H9 (cell line): Measurements from ENCODE around the gene NKX2-2. TPM values are rescaled to one million over a fixed set of nuclear protein-coding genes. Genes with fewer than 3 reads are reported as not detected.

Source experiments
- DNase-seq: peaks from one replicate; pipeline ENCODE4 v3.0.0-alpha.2; 2017
- H2AFZ ChIP-seq: one replicate; pipeline ENCODE4 v1.6.1; 2013; ENCODE audit warnings: mild to moderate bottlenecking, low read length, control low read depth, moderate library complexity
- H2AK5ac ChIP-seq: 2 replicates; pipeline ENCODE4 v1.6.1; 2013; ENCODE audit warnings: low read length, control low read depth, mixed read lengths; ENCODE audit not compliant: insufficient read length
- H2BK120ac ChIP-seq: one replicate; pipeline ENCODE4 v1.6.1; 2013; ENCODE audit warnings: low read depth, mild to moderate bottlenecking, low read length, control low read depth, inconsistent platforms; ENCODE audit not compliant: poor library complexity, severe bottlenecking
- H2BK12ac ChIP-seq: 2 replicates; pipeline ENCODE4 v1.6.1; 2013; ENCODE audit warnings: low read length, control low read depth, mixed read lengths, low read depth; ENCODE audit not compliant: insufficient read length
- H2BK15ac ChIP-seq: 2 replicates; pipeline ENCODE4 v1.6.1; 2013; ENCODE audit warnings: low read depth, low read length, control low read depth
- H2BK20ac ChIP-seq: one replicate; pipeline ENCODE4 v1.6.1; 2013; ENCODE audit warnings: low read depth, mild to moderate bottlenecking, low read length, control low read depth, inconsistent platforms; ENCODE audit not compliant: poor library complexity, severe bottlenecking
- H2BK5ac ChIP-seq: 2 replicates; pipeline ENCODE4 v1.6.1; 2013; ENCODE audit warnings: low read length, control low read depth, mixed read lengths; ENCODE audit not compliant: insufficient read length
- H3K14ac ChIP-seq: 2 replicates; pipeline ENCODE4 v1.6.1; 2013; ENCODE audit warnings: low read length, control low read depth; ENCODE audit not compliant: insufficient read depth
- H3K18ac ChIP-seq: 2 replicates; pipeline ENCODE4 v1.6.1; 2013; ENCODE audit warnings: low read depth, mild to moderate bottlenecking, mixed read lengths, low read length, control low read depth; ENCODE audit not compliant: insufficient read length
- H3K23ac ChIP-seq: 2 replicates; pipeline ENCODE4 v1.6.1; 2013; ENCODE audit warnings: low read length, control low read depth, mixed read lengths, low read depth; ENCODE audit not compliant: insufficient read length
- H3K23me2 ChIP-seq: 2 replicates; pipeline ENCODE4 v1.6.1; 2013; ENCODE audit warnings: low read depth, mild to moderate bottlenecking, mixed read lengths, low read length, control low read depth; ENCODE audit not compliant: insufficient read length, poor library complexity, severe bottlenecking
- H3K27ac ChIP-seq: 2 replicates; pipeline ENCODE4 v1.5.1; 2013; ENCODE audit warnings: low read length, control low read depth, mixed read lengths, low read depth; ENCODE audit not compliant: insufficient read length
- H3K27me3 ChIP-seq: 2 replicates; pipeline ENCODE4 v1.6.1; 2013; ENCODE audit warnings: low read length, control low read depth, inconsistent platforms; ENCODE audit not compliant: insufficient read depth
- H3K4ac ChIP-seq: 2 replicates; pipeline ENCODE4 v1.6.1; 2013; ENCODE audit warnings: low read depth, mild to moderate bottlenecking, control low read depth, inconsistent platforms, low read length, moderate library complexity
- H3K4me1 ChIP-seq: 2 replicates; pipeline ENCODE4 v1.6.1; 2013; ENCODE audit warnings: low read length, control low read depth, inconsistent platforms; ENCODE audit not compliant: insufficient read depth
- H3K4me2 ChIP-seq: 2 replicates; pipeline ENCODE4 v1.6.1; 2013; ENCODE audit warnings: low read length, control low read depth, mixed read lengths; ENCODE audit not compliant: insufficient read length, insufficient read depth
- H3K56ac ChIP-seq: 2 replicates; pipeline ENCODE4 v1.6.1; 2013; ENCODE audit warnings: low read depth, mild to moderate bottlenecking, mixed read lengths, low read length, control low read depth; ENCODE audit not compliant: insufficient read length
- H3K79me1 ChIP-seq: 2 replicates; pipeline ENCODE4 v1.6.1; 2013; ENCODE audit warnings: low read depth, mild to moderate bottlenecking, moderate library complexity, low read length, control low read depth, inconsistent platforms; ENCODE audit not compliant: insufficient read depth, poor library complexity, severe bottlenecking
- H3K79me2 ChIP-seq: 2 replicates; pipeline ENCODE4 v1.6.1; 2013; ENCODE audit warnings: low read length, control low read depth, inconsistent platforms; ENCODE audit not compliant: insufficient read depth
- H3K9ac ChIP-seq: 2 replicates; pipeline ENCODE4 v1.6.1; 2013; ENCODE audit warnings: low read length, control low read depth, mixed read lengths; ENCODE audit not compliant: insufficient read length; ENCODE audit errors: extremely low read depth
- H3K9me3 ChIP-seq: one replicate; pipeline ENCODE4 v1.6.1; 2013; ENCODE audit warnings: low read depth, low read length, inconsistent platforms; ENCODE audit not compliant: control insufficient read depth
- H3T11ph ChIP-seq: one replicate; pipeline ENCODE4 v1.6.1; 2013; ENCODE audit warnings: mild to moderate bottlenecking, low read length, control low read depth, inconsistent platforms
- H4K20me1 ChIP-seq: one replicate; pipeline ENCODE4 v1.6.1; 2013; ENCODE audit not compliant: control insufficient read depth, insufficient read length, insufficient read depth
- H4K5ac ChIP-seq: 2 replicates; pipeline ENCODE4 v1.6.1; 2013; ENCODE audit warnings: low read depth, mild to moderate bottlenecking, mixed read lengths, low read length, control low read depth; ENCODE audit not compliant: insufficient read length
- H4K8ac ChIP-seq: replicated peaks from 2 replicates; pipeline ENCODE4 v1.6.1; 2013; ENCODE audit warnings: low read length, control low read depth, mixed read lengths, low read depth; ENCODE audit not compliant: insufficient read length
- H4K91ac ChIP-seq: 2 replicates; pipeline ENCODE4 v1.6.1; 2013; ENCODE audit warnings: low read depth, mild to moderate bottlenecking, moderate library complexity, mixed read lengths, low read length, control low read depth; ENCODE audit not compliant: insufficient read length
- H3K27ac Mint-ChIP-seq, 3 experiments: 2 replicates in 2 of 3; 3 replicates in 1 of 3; pipeline ENCODE4 v1.8.0; 2020 to 2021; ENCODE audit warnings: mixed read lengths in 3 of 3, mild to moderate bottlenecking in 1 of 3, moderate library complexity in 1 of 3
- H3K27me3 Mint-ChIP-seq: 2 replicates; pipeline ENCODE4 v1.8.0; 2021; ENCODE audit warnings: low read depth, mild to moderate bottlenecking, moderate library complexity, mixed read lengths
- H3K36me3 Mint-ChIP-seq, 3 experiments: 2 replicates in 2 of 3; 3 replicates in 1 of 3; pipeline ENCODE4 v1.8.0; 2020 to 2021; ENCODE audit warnings: low read depth in 3 of 3, mixed read lengths in 3 of 3; ENCODE audit not compliant: insufficient read depth in 1 of 3
- H3K4me1 Mint-ChIP-seq, 2 experiments: 2 replicates each; pipeline ENCODE4 v1.8.0; 2020; ENCODE audit warnings: mixed read lengths in 2 of 2
- H3K4me3 Mint-ChIP-seq, 2 experiments: 2 replicates in 1 of 2; 3 replicates in 1 of 2; pipeline ENCODE4 v1.8.0; 2020 to 2021; ENCODE audit warnings: mild to moderate bottlenecking in 2 of 2, mixed read lengths in 2 of 2, moderate library complexity in 1 of 2
- H3K9me3 Mint-ChIP-seq, 2 experiments: 2 replicates in 1 of 2; 3 replicates in 1 of 2; pipeline ENCODE4 v1.8.0; 2020; ENCODE audit warnings: mild to moderate bottlenecking in 2 of 2, mixed read lengths in 2 of 2, moderate library complexity in 1 of 2
- CTCF ChIP-seq: fragments of 200-600 bp; sonication (generic); conservative IDR thresholded peaks from 3 replicates; pipeline ENCODE4 v1.8.0; 2021; ENCODE audit warnings: antibody characterized with exemption, mild to moderate bottlenecking
- WGBS: extraction: QIAGEN DNeasy Blood & Tissue Kit; methylation state at CpG from one replicate; pipeline ENCODE4 v1.1.7; 2013; ENCODE audit warnings: missing lambda C conversion rate, low lambda C conversion rate, mixed read lengths; ENCODE audit not compliant: insufficient read length; ENCODE audit errors: extremely low coverage; 5-methylcytosine and 5-hydroxymethylcytosine counted together
- total RNA-seq: library from RNA; stranded (reverse); gene quantifications from 2 replicates; pipeline ENCODE4 v1.2.1, GENCODE V29; 2021

The NKX2-2 gene
- total RNA-seq, 1 experiment from 2014 or later, result not detected

GRCh38 chr20:21498195-21498594, 15.7 kb downstream of the NKX2-2 start:
- H2BK5ac ChIP-seq, result no peak overlapping the region
- H3K4me1 ChIP-seq, result no peaks in the 10 kb centered on the region; the same call in none of the 2 replicates
- Mint-ChIP-seq H3K9me3 (no peaks in the 10 kb centered on the region; a peak in 2 of 5 replicates), H3K27me3 (peaks cover 40% of the 10 kb centered on the region), H3K4me1 (peaks cover 26 to 29% of the 10 kb centered on the region in 2 experiments), H3K4me3 (no peak overlapping the region), H3K27ac (no peak overlapping the region), H3K36me3 (peaks cover 0 to 7% (median 4%) of the 10 kb centered on the region in 3 experiments; a peak in 4 of 7 replicates)
- H3K23ac ChIP-seq, result no peak overlapping the region
- H3T11ph ChIP-seq, result no peak overlapping the region
- DNase-seq, result no peak
- no peak overlapping the region for H4K5ac ChIP-seq
- no peaks in the 10 kb centered on the region for H3K23me2 ChIP-seq
- WGBS, result no CpG with 5 or more reads among the region's 6 CpGs
- no peaks in the 10 kb centered on the region for H4K20me1 ChIP-seq
- no peak overlapping the region for H2AK5ac ChIP-seq
- no peak for TF ChIP-seq CTCF
- H2AFZ ChIP-seq, result no peak overlapping the region
- no peak overlapping the region for H2BK15ac ChIP-seq
- H3K79me1 ChIP-seq, result no peaks in the 10 kb centered on the region
- no peak overlapping the region for H3K9ac ChIP-seq
- H3K14ac ChIP-seq, result no peak overlapping the region
- H4K8ac ChIP-seq, result no peak overlapping the region
- H2BK20ac ChIP-seq, result no peak overlapping the region
- H3K56ac ChIP-seq, result no peak overlapping the region
- no peaks in the 10 kb centered on the region for H3K9me3 ChIP-seq
- no peaks in the 10 kb centered on the region for H3K79me2 ChIP-seq
- no peak overlapping the region for H3K18ac ChIP-seq
- H3K4me2 ChIP-seq, result no peak overlapping the region
- no peaks in the 10 kb centered on the region for H3K27me3 ChIP-seq
- no peak overlapping the region for H4K91ac ChIP-seq
- H2BK120ac ChIP-seq, result no peak overlapping the region
- no peak overlapping the region for H2BK12ac ChIP-seq
- H3K27ac ChIP-seq, result no peak overlapping the region
- H3K4ac ChIP-seq, result no peak overlapping the region
